Neuronal stem cell (in vitro differentiated cells): ENCODE measurements around the gene CFAP73.
A peak's percentile ranks its signal among the peaks of the same experiment; 100 is the strongest.

Source experiments
- DNase-seq: peaks from one replicate; pipeline ENCODE4 v3.0.0-alpha.2; 2013; ENCODE audit warnings: low spot score
- H2AFZ ChIP-seq: one replicate; pipeline ENCODE4 v1.6.1; 2013; ENCODE audit warnings: mild to moderate bottlenecking, low read length, inconsistent platforms
- H2AK5ac ChIP-seq: 2 replicates; pipeline ENCODE4 v1.6.1; 2013; ENCODE audit warnings: low read depth, mild to moderate bottlenecking, inconsistent platforms, low read length, moderate library complexity, mixed read lengths
- H2BK120ac ChIP-seq: 2 replicates; pipeline ENCODE4 v1.6.1; 2013; ENCODE audit warnings: low read depth, mild to moderate bottlenecking, inconsistent platforms, low read length, moderate library complexity, mixed read lengths
- H2BK12ac ChIP-seq: one replicate; pipeline ENCODE4 v1.6.1; 2013; ENCODE audit warnings: low read length, inconsistent platforms
- H2BK15ac ChIP-seq: 2 replicates; pipeline ENCODE4 v1.6.1; 2013; ENCODE audit warnings: mild to moderate bottlenecking, low read length, inconsistent platforms, mixed read lengths
- H2BK5ac ChIP-seq: one replicate; pipeline ENCODE4 v1.6.1; 2013; ENCODE audit warnings: inconsistent platforms, mild to moderate bottlenecking, low read length, moderate library complexity
- H3K14ac ChIP-seq: one replicate; pipeline ENCODE4 v1.6.1; 2013; ENCODE audit warnings: low read length, inconsistent platforms
- H3K18ac ChIP-seq: 2 replicates; pipeline ENCODE4 v1.6.1; 2013; ENCODE audit warnings: low read length, inconsistent platforms
- H3K23ac ChIP-seq: 2 replicates; pipeline ENCODE4 v1.6.1; 2013; ENCODE audit warnings: low read depth, mild to moderate bottlenecking, mixed read lengths, low read length, inconsistent platforms; ENCODE audit not compliant: poor library complexity
- H3K27ac ChIP-seq: replicated peaks from 3 replicates; pipeline ENCODE4 v1.5.1; 2013; ENCODE audit warnings: low read length, inconsistent platforms
- H3K27me3 ChIP-seq, 3 experiments: 2 replicates each; pipeline ENCODE4 v1.6.1; 2013; ENCODE audit warnings: low read length in 3 of 3, mild to moderate bottlenecking in 2 of 3, inconsistent platforms in 1 of 3, low read depth in 1 of 3, mixed read lengths in 1 of 3, moderate library complexity in 1 of 3; ENCODE audit not compliant: control insufficient read depth in 3 of 3, insufficient read depth in 3 of 3
- H3K36me3 ChIP-seq, 2 donors: replicated peaks in 1 of 2; 2 replicates each; pipeline ENCODE4 v1.6.1; 2013; ENCODE audit warnings: low read length in 2 of 2; ENCODE audit not compliant: control insufficient read depth in 2 of 2, insufficient read depth in 2 of 2
- H3K4ac ChIP-seq: 2 replicates; pipeline ENCODE4 v1.6.1; 2013; ENCODE audit warnings: inconsistent platforms, mild to moderate bottlenecking, low read length, moderate library complexity
- H3K4me1 ChIP-seq, 2 donors: 1 replicate in 1 of 2; 2 replicates in 1 of 2; pipeline ENCODE4 v1.6.1; 2013; ENCODE audit warnings: low read length in 2 of 2, low read depth in 1 of 2; ENCODE audit not compliant: control insufficient read depth in 2 of 2, insufficient read depth in 1 of 2
- H3K4me2 ChIP-seq: one replicate; pipeline ENCODE4 v1.6.1; 2013; ENCODE audit warnings: mild to moderate bottlenecking, low read length, inconsistent platforms; ENCODE audit not compliant: insufficient read depth, poor library complexity, severe bottlenecking
- H3K4me3 ChIP-seq, 2 donors: 2 replicates each; pipeline ENCODE4 v1.5.1; 2013; ENCODE audit warnings: low read length in 2 of 2, mild to moderate bottlenecking in 2 of 2, inconsistent platforms in 1 of 2, moderate library complexity in 1 of 2
- H3K79me1 ChIP-seq: one replicate; pipeline ENCODE4 v1.6.1; 2013; ENCODE audit warnings: low read depth, mild to moderate bottlenecking, inconsistent platforms, low read length, moderate library complexity
- H3K9ac ChIP-seq: one replicate; pipeline ENCODE4 v1.6.1; 2013; ENCODE audit warnings: mild to moderate bottlenecking, low read depth, low read length, inconsistent platforms; ENCODE audit not compliant: poor library complexity
- H3K9me3 ChIP-seq, 2 donors: replicated peaks in 1 of 2; 2 replicates each; pipeline versions ENCODE3 to v1.6.1; 2013; ENCODE audit warnings: low read length in 2 of 2, mild to moderate bottlenecking in 2 of 2, inconsistent platforms in 1 of 2, low read depth in 1 of 2, mixed read lengths in 1 of 2, moderate library complexity in 1 of 2; ENCODE audit not compliant: control insufficient read depth in 2 of 2, insufficient read depth in 1 of 2
- H4K8ac ChIP-seq: one replicate; pipeline ENCODE4 v1.6.1; 2013; ENCODE audit warnings: low read depth, mild to moderate bottlenecking, inconsistent platforms, low read length, moderate library complexity
- H4K91ac ChIP-seq: one replicate; pipeline ENCODE4 v1.6.1; 2013; ENCODE audit warnings: low read length, low read depth, mild to moderate bottlenecking, inconsistent platforms; ENCODE audit not compliant: poor library complexity
- WGBS, 2 donors: extraction: QIAGEN DNeasy Blood & Tissue Kit; methylation state at CpG; one replicate each; pipeline ENCODE4 v1.1.7; 2013; ENCODE audit warnings: missing lambda C conversion rate in 2 of 2, mixed read lengths in 1 of 2; ENCODE audit not compliant: insufficient read length in 2 of 2, insufficient replicate concordance in 1 of 2; ENCODE audit errors: extremely low coverage in 2 of 2; 5-methylcytosine and 5-hydroxymethylcytosine counted together

Gene CFAP73

GRCh38 chr12:113119980-113120669, 29.4 kb upstream of the CFAP73 start:
- DNase-seq, result no peak
- no peak overlapping the region for H3K23ac ChIP-seq
- H3K4me3 ChIP-seq, result no peak overlapping the region
- no peak overlapping the region for H2BK15ac ChIP-seq
- no peaks in the 10 kb centered on the region for H3K79me1 ChIP-seq
- no peak overlapping the region for H2BK5ac ChIP-seq
- no peak overlapping the region for H3K27ac ChIP-seq
- no peak overlapping the region for H2AFZ ChIP-seq
- no peak overlapping the region for H3K14ac ChIP-seq
- H2BK120ac ChIP-seq, result no peak overlapping the region
- H3K9me3 ChIP-seq, result peaks cover 0 to 4% of the 10 kb centered on the region in 2 donors
- H3K27me3 ChIP-seq, result peaks cover 0 to under 1% (median 0%) of the 10 kb centered on the region in 3 experiments
- no peaks in the 10 kb centered on the region for H3K36me3 ChIP-seq
- peak overlapping the region; percentile 15 for H3K18ac ChIP-seq
- H3K4ac ChIP-seq, result no peak overlapping the region
- H3K9ac ChIP-seq, result no peak overlapping the region
- H2BK12ac ChIP-seq, result no peak overlapping the region
- no peak overlapping the region for H2AK5ac ChIP-seq
- no peak overlapping the region for H4K91ac ChIP-seq
- H4K8ac ChIP-seq, result no peak overlapping the region
- H3K4me2 ChIP-seq, result no peak overlapping the region
- WGBS, 2 donors, result no CpG with 5 or more reads among the region's 4 CpGs
- peaks cover 6 to 7% of the 10 kb centered on the region in 2 donors for H3K4me1 ChIP-seq

- H3K27me3 ChIP-seq, result no peaks in the 10 kb centered on the region
- H3K23ac ChIP-seq, result no peak overlapping the region
- no peak overlapping the region for H3K4me3 ChIP-seq
- WGBS, 2 donors, result no CpG with 5 or more reads among the region's 3 CpGs
- H3K9me3 ChIP-seq, result peaks cover 0 to 4% of the 10 kb centered on the region in 2 donors
- H3K4ac ChIP-seq, result no peak overlapping the region
- no peak overlapping the region for H2AFZ ChIP-seq
- H3K36me3 ChIP-seq, result no peaks in the 10 kb centered on the region
- H3K14ac ChIP-seq, result no peak overlapping the region
- peaks cover 6 to 7% of the 10 kb centered on the region in 2 donors for H3K4me1 ChIP-seq
- no peak overlapping the region for H2BK12ac ChIP-seq
- H4K8ac ChIP-seq, result no peak overlapping the region
- no peak overlapping the region for H3K4me2 ChIP-seq
- no peak overlapping the region for H2AK5ac ChIP-seq
- H4K91ac ChIP-seq, result no peak overlapping the region
- H2BK15ac ChIP-seq, result no peak overlapping the region
- no peaks in the 10 kb centered on the region for H3K79me1 ChIP-seq
- H2BK120ac ChIP-seq, result no peak overlapping the region
- no peak for DNase-seq
- no peak overlapping the region for H2BK5ac ChIP-seq
- no peak overlapping the region for H3K18ac ChIP-seq
- H3K9ac ChIP-seq, result no peak overlapping the region
- H3K27ac ChIP-seq, result no peak overlapping the region
These were observed 28.7 kb upstream of the CFAP73 start for GRCh38 chr12:113120670-113121370.

GRCh38 chr12:113127791-113128199, 21.7 kb upstream of the CFAP73 start:
- no peaks in the 10 kb centered on the region for H3K4me1 ChIP-seq
- no peak for DNase-seq
- H2AK5ac ChIP-seq, result peak overlapping the region; percentile 77
- WGBS, 2 donors, result no CpG with 5 or more reads among the region's 15 CpGs
- H3K14ac ChIP-seq, result no peak overlapping the region
- H3K4me3 ChIP-seq, result peak overlapping the region in 1 of 2 donors; percentile 60
- H3K23ac ChIP-seq, result peak overlapping the region; percentile 67
- H3K4me2 ChIP-seq, result no peak overlapping the region
- no peaks in the 10 kb centered on the region for H3K36me3 ChIP-seq
- H2BK120ac ChIP-seq, result peak overlapping the region; percentile 67
- H3K9me3 ChIP-seq, result no peaks in the 10 kb centered on the region
- peak overlapping the region; percentile 70 for H2BK15ac ChIP-seq
- peaks cover 0 to 33% (median 0%) of the 10 kb centered on the region in 3 experiments for H3K27me3 ChIP-seq
- H3K79me1 ChIP-seq, result peaks cover 4% of the 10 kb centered on the region
- H4K8ac ChIP-seq, result peak overlapping the region; percentile 31
- H2BK12ac ChIP-seq, result no peak overlapping the region
- H2AFZ ChIP-seq, result no peak overlapping the region
- peak overlapping the region; percentile 81 for H3K18ac ChIP-seq
- H3K4ac ChIP-seq, result no peak overlapping the region
- no peak overlapping the region for H3K27ac ChIP-seq
- no peak overlapping the region for H3K9ac ChIP-seq
- H4K91ac ChIP-seq, result no peak overlapping the region
- H2BK5ac ChIP-seq, result peak overlapping the region; percentile 47
